GM23338 (cell line): ENCODE results near the gene COL1A2. TPM values are rescaled to one million over a fixed set of nuclear protein-coding genes. Genes with fewer than 3 reads are reported as not detected.

Experiments used
- ATAC-seq: fragments of 200-7000 bp; cut with Tn5 transposase; 3 replicates; pipeline ENCODE4 v1.9.1; 2020
- DNase-seq: peaks from one replicate; pipeline ENCODE4 v3.0.0-alpha.2; 2015; ENCODE audit warnings: low spot score
- H2AFZ ChIP-seq: fragments of 200-600 bp; sonication (generic); 2 replicates; pipeline ENCODE4 v1.8.0; 2016; ENCODE audit warnings: antibody characterized with exemption, mild to moderate bottlenecking, moderate library complexity
- H3F3A ChIP-seq: fragments of 200-600 bp; sonication (generic); replicated peaks from 2 replicates; pipeline ENCODE4 v1.8.0; 2017; ENCODE audit warnings: antibody characterized with exemption, mixed run types, low read depth
- H3K27ac ChIP-seq: fragments of 200-600 bp; sonication (generic); 2 replicates; pipeline ENCODE4 v1.6.1; 2016; ENCODE audit warnings: low read depth
- H3K27me3 ChIP-seq: fragments of 200-600 bp; sonication (generic); 2 replicates; pipeline ENCODE4 v1.8.0; 2016; ENCODE audit warnings: mild to moderate bottlenecking, mixed run types, moderate library complexity; ENCODE audit not compliant: insufficient read depth
- H3K36me3 ChIP-seq: fragments of 200-600 bp; sonication (generic); 2 replicates; pipeline ENCODE4 v1.8.0; 2016; ENCODE audit warnings: mild to moderate bottlenecking; ENCODE audit not compliant: insufficient read depth
- H3K4me1 ChIP-seq: fragments of 200-600 bp; sonication (generic); 2 replicates; pipeline ENCODE4 v1.8.0; 2016; ENCODE audit warnings: mild to moderate bottlenecking, moderate library complexity; ENCODE audit not compliant: insufficient read depth
- H3K4me2 ChIP-seq: fragments of 200-600 bp; sonication (generic); 2 replicates; pipeline ENCODE4 v1.7.1; 2017; ENCODE audit warnings: mixed run types
- H3K4me3 ChIP-seq: fragments of 200-600 bp; sonication (generic); 2 replicates; pipeline ENCODE4 v1.6.1; 2016; ENCODE audit warnings: mixed run types
- H3K79me2 ChIP-seq: fragments of 200-600 bp; sonication (generic); replicated peaks from 2 replicates; pipeline ENCODE4 v1.8.0; 2017; ENCODE audit warnings: mild to moderate bottlenecking; ENCODE audit not compliant: insufficient read depth
- H3K9me2 ChIP-seq: fragments of 200-600 bp; sonication (generic); 2 replicates; pipeline ENCODE4 v1.8.0; 2017; ENCODE audit not compliant: insufficient read depth
- H4K20me1 ChIP-seq: fragments of 200-600 bp; sonication (generic); replicated peaks from 2 replicates; pipeline ENCODE4 v1.8.0; 2017; ENCODE audit warnings: mild to moderate bottlenecking; ENCODE audit not compliant: insufficient read depth
- H3K27ac Mint-ChIP-seq: 2 replicates; pipeline ENCODE4 v1.8.0; 2020; ENCODE audit warnings: inconsistent platforms, mild to moderate bottlenecking, moderate library complexity, mixed read lengths
- H3K27me3 Mint-ChIP-seq: 3 replicates; pipeline ENCODE4 v1.8.0; 2022; ENCODE audit warnings: low read depth, mild to moderate bottlenecking, moderate library complexity, mixed read lengths, inconsistent platforms; ENCODE audit not compliant: insufficient read depth, poor library complexity
- H3K36me3 Mint-ChIP-seq: 3 replicates; pipeline ENCODE4 v1.8.0; 2021; ENCODE audit warnings: low read depth, mild to moderate bottlenecking, inconsistent platforms, moderate library complexity, mixed read lengths
- H3K4me1 Mint-ChIP-seq: 3 replicates; pipeline ENCODE4 v1.8.0; 2020; ENCODE audit warnings: mild to moderate bottlenecking, inconsistent platforms, mixed read lengths
- H3K4me3 Mint-ChIP-seq: 3 replicates; pipeline ENCODE4 v1.8.0; 2021; ENCODE audit warnings: moderate library complexity, mild to moderate bottlenecking, inconsistent platforms, mixed read lengths
- H3K9me3 Mint-ChIP-seq: 3 replicates; pipeline ENCODE4 v1.8.0; 2020; ENCODE audit warnings: moderate library complexity, mild to moderate bottlenecking, inconsistent platforms, mixed read lengths
- CTCF ChIP-seq, 2 experiments: fragments of 200-600 bp in 1 of 2; sonication (generic) in 1 of 2; conservative IDR thresholded peaks; 2 replicates each; pipeline versions ENCODE4 v1.5.1 to v1.6.1; 2016 to 2017; ENCODE audit warnings: antibody characterized with exemption in 2 of 2, low read depth in 2 of 2, mild to moderate bottlenecking in 2 of 2, moderate library complexity in 1 of 2
- EZH2 ChIP-seq: fragments of 200-600 bp; sonication (generic); IDR thresholded peaks from one replicate; pipeline ENCODE4 v1.8.0; 2017; ENCODE audit warnings: antibody characterized with exemption, mild to moderate bottlenecking, low read depth; ENCODE audit not compliant: unreplicated experiment
- EZH2phosphoT487 ChIP-seq: fragments of 200-600 bp; sonication (generic); IDR thresholded peaks from one replicate; pipeline ENCODE4 v1.8.1; 2018; ENCODE audit warnings: antibody characterized with exemption; ENCODE audit not compliant: unreplicated experiment
- JUNB ChIP-seq: IDR thresholded peaks from one replicate; pipeline ENCODE4 v1.6.1; 2016; ENCODE audit warnings: antibody characterized with exemption; ENCODE audit not compliant: unreplicated experiment
- NANOG ChIP-seq: IDR thresholded peaks from 2 replicates; pipeline ENCODE4 v1.6.1; 2016; ENCODE audit warnings: antibody characterized with exemption, borderline replicate concordance
- POLR2AphosphoS5 ChIP-seq: IDR thresholded peaks from 2 replicates; pipeline ENCODE4 v1.6.1; 2016; ENCODE audit warnings: antibody characterized with exemption, low read depth
- REST ChIP-seq: IDR thresholded peaks from one replicate; pipeline ENCODE4 v1.6.1; 2018; ENCODE audit warnings: antibody characterized with exemption; ENCODE audit not compliant: unreplicated experiment
- STAT1 ChIP-seq: IDR thresholded peaks from one replicate; pipeline ENCODE4 v1.6.1; 2016; ENCODE audit warnings: antibody characterized with exemption; ENCODE audit not compliant: unreplicated experiment
- ZNF114 ChIP-seq: fragments of 250-450 bp; sonication (Bioruptor Pico); IDR thresholded peaks from 2 replicates; pipeline ENCODE4 v1.5.0; 2020; ENCODE audit warnings: mild to moderate bottlenecking, moderate library complexity
- ZNF331 ChIP-seq: fragments of 250-450 bp; sonication (Bioruptor Pico); IDR thresholded peaks from 2 replicates; pipeline ENCODE4 v1.5.0; 2020; ENCODE audit warnings: low read depth, mild to moderate bottlenecking, moderate library complexity
- ZNF462 ChIP-seq: fragments of 250-450 bp; sonication (Bioruptor Pico); IDR thresholded peaks from 2 replicates; pipeline ENCODE4 v1.5.0; 2020; ENCODE audit warnings: mild to moderate bottlenecking, moderate library complexity
- polyA plus RNA-seq: library from polyadenylated mRNA; unstranded; fragments of >200 nt; fragmentation: Nextera tagmentation; extraction: Ambion mirVana; gene quantifications from 2 replicates; pipeline ENCODE4 v1.2.1, GENCODE V29; 2016
- total RNA-seq: library from RNA; depleted of rRNA; stranded (reverse); fragments of >200 nt; shearing (Covaris generic); gene quantifications from 2 replicates; pipeline ENCODE4 v1.2.3, GENCODE V29; 2014
- TF ChIP-seq, protein P1 (sequence below): IDR thresholded peaks from 2 replicates; pipeline ENCODE4 v1.6.1; 2016; ENCODE audit warnings: antibody characterized with exemption

Gene COL1A2
- total and polyA plus RNA-seq, 2 experiments from 2014 or later = 32.0 to 67.0 TPM

GRCh38 chr7:94382132-94382531 lies 12.6 kb upstream of the COL1A2 start:
- H3K4me2 ChIP-seq = no peak overlapping the region
- DNase-seq (no peak), ATAC-seq (no peak)
- no peak overlapping the region for H3K27ac ChIP-seq
- Mint-ChIP-seq H3K4me1 (peaks cover 14% of the 10 kb centered on the region; the same call in 1 of the 3 replicates), H3K36me3 (no peaks in the 10 kb centered on the region), H3K27ac (no peak overlapping the region), H3K4me3 (no peak overlapping the region), H3K27me3 (no peaks in the 10 kb centered on the region), H3K9me3 (no peaks in the 10 kb centered on the region)
- no peak overlapping the region for H3K4me3 ChIP-seq
- no peaks in the 10 kb centered on the region for H3K36me3 ChIP-seq
- peaks cover 33% of the 10 kb centered on the region for H3K4me1 ChIP-seq
- no peaks in the 10 kb centered on the region for H3K9me2 ChIP-seq
- no peak overlapping the region for H2AFZ ChIP-seq
- H3F3A ChIP-seq = no peaks in the 10 kb centered on the region
- H3K79me2 ChIP-seq = no peaks in the 10 kb centered on the region
- H3K27me3 ChIP-seq = no peaks in the 10 kb centered on the region
- no peaks in the 10 kb centered on the region for H4K20me1 ChIP-seq
- TF ChIP-seq NANOG (no peak), EZH2phosphoT487 (no peak), EZH2 (no peak), ZNF331 (CRISPR knock-in tag) (no peak), REST (no peak), CTCF (conservative IDR thresholded peaks at IDR 0.05; ENCODE audit: low read depth in 2 of 2) (no peak), STAT1 (no peak), POLR2AphosphoS5 (no peak), ZNF114 (CRISPR knock-in tag) (no peak), JUNB (no peak), ZNF462 (CRISPR knock-in tag) (no peak)
- TF ChIP-seq, protein P1, sequence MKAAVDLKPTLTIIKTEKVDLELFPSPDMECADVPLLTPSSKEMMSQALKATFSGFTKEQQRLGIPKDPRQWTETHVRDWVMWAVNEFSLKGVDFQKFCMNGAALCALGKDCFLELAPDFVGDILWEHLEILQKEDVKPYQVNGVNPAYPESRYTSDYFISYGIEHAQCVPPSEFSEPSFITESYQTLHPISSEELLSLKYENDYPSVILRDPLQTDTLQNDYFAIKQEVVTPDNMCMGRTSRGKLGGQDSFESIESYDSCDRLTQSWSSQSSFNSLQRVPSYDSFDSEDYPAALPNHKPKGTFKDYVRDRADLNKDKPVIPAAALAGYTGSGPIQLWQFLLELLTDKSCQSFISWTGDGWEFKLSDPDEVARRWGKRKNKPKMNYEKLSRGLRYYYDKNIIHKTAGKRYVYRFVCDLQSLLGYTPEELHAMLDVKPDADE = no peak
